NT2/D1 (cell line): ENCODE data around the gene OPN1MW3.

Experiments used
- DNase-seq: peaks from one replicate; pipeline ENCODE4 v3.0.0-alpha.2; 2011; ENCODE audit warnings: low read depth, low spot score
- H3K27me3 ChIP-seq: 2 replicates; pipeline ENCODE4 v1.6.0; 2011; ENCODE audit warnings: mild to moderate bottlenecking; ENCODE audit not compliant: insufficient read length, insufficient read depth
- H3K36me3 ChIP-seq: 2 replicates; pipeline ENCODE4 v1.6.1; 2011; ENCODE audit warnings: mild to moderate bottlenecking, low read length, mixed read lengths; ENCODE audit not compliant: insufficient read depth, insufficient read length
- H3K4me1 ChIP-seq: 2 replicates; pipeline ENCODE4 v1.5.1; 2011; ENCODE audit not compliant: insufficient read depth, insufficient read length
- H3K4me3 ChIP-seq: 2 replicates; pipeline ENCODE4 v1.5.1; 2011; ENCODE audit warnings: low read depth; ENCODE audit not compliant: insufficient read length
- H3K9ac ChIP-seq: 2 replicates; pipeline ENCODE4 v1.6.0; 2011; ENCODE audit warnings: low read depth; ENCODE audit not compliant: insufficient read length
- H3K9me3 ChIP-seq: 2 replicates; pipeline ENCODE4 v1.5.1; 2011; ENCODE audit warnings: mild to moderate bottlenecking, low read length; ENCODE audit not compliant: insufficient read depth
- SUZ12 ChIP-seq: IDR thresholded peaks from 2 replicates; pipeline ENCODE4 v1.6.1; 2011; ENCODE audit not compliant: insufficient read length, insufficient read depth; ENCODE audit errors: extremely low read depth
- YY1 ChIP-seq: IDR thresholded peaks from 2 replicates; pipeline ENCODE4 v1.6.1; 2011; ENCODE audit not compliant: insufficient read length, insufficient read depth
- ZNF274 ChIP-seq: IDR thresholded peaks from 2 replicates; pipeline ENCODE4 v1.6.1; 2011; ENCODE audit warnings: mild to moderate bottlenecking, low read depth, low read length

OPN1MW3 gene

DNA sequence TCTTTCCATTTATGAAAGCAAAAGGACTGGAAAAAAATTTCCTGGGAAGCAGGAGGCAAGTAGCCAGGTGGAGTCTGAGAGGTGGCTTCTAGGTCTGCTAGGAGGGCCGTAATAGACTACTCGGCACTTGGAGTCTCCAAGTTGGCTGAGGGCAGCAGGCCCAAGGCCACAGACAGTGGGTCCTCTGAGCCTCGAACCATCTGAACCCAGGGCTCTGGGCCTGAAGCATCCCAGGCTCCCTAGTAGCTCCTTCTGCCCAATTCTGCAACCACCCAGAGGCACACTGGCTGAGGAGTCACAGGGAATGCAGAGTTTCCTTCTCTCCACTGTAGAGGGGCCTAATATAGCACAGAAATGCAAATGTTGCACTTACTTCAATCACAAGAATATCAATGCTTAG is 58.0 kb downstream of the OPN1MW3 start:
- no peak for DNase-seq
- Histone ChIP-seq H3K27me3 (peaks cover 1% of the 10 kb centered on the region), H3K9me3 (no peaks in the 10 kb centered on the region), H3K36me3 (no peaks in the 10 kb centered on the region), H3K9ac (no peak overlapping the region), H3K4me3 (no peak overlapping the region), H3K4me1 (no peaks in the 10 kb centered on the region)
- TF ChIP-seq ZNF274 (no peak), YY1 (no peak), SUZ12 (no peak)

DNA sequence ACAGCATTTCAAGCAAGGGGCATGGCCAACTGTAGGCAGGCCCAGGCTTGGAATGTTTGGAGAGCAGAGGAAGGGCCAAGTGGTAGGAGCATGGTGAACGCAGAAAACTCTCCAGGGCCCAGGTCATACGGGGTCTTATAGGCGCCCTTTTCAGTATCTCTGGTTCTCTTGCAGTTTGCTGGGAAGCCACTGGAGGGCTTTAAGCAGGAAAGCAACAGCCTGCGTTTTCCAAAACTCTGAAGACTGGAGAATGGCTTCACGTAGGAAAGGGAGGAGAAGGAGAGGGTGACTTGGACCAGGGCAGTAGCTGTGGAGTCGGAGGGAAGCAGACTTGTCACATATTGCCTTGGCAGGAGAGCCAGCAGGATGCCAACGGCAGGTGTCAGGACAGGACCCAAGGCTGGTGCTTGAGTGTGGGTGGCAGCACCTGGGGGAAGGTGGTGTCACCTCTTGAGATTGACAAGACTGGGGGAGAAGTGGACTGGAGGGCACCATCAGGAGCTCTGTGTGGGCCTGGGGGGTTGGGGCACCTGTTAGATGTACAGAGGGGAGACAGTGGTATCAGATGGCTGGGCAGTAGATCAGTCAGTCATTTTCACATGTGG is 60.1 kb downstream of the OPN1MW3 start:
- Histone ChIP-seq H3K36me3 (no peaks in the 10 kb centered on the region), H3K9me3 (no peaks in the 10 kb centered on the region), H3K4me1 (no peaks in the 10 kb centered on the region), H3K27me3 (peaks cover 2% of the 10 kb centered on the region), H3K9ac (no peak overlapping the region), H3K4me3 (no peak overlapping the region)
- no peak for TF ChIP-seq ZNF274
- no peak for TF ChIP-seq SUZ12
- no peak for TF ChIP-seq YY1
- DNase-seq, result no peak

DNA sequence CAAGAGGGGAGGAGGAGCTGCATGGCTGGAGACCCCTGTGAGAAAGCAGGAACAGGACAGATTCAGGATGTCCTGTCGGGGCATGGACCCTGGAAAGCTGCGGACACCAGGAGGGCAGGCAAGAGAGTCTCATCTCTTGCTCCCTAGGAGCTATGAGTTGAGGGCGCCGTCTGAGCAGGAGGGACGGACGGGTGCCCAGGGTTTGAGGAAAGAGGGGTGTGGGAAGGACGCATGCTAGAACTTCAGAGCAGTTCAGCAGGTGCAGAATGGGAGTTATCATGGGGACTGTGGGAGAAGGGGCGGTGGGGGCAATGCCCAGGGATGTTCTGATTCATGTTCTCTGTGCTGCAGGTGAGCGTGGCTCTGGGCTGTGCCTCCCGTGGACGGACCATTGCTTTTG is 63.0 kb downstream of the OPN1MW3 start:
- DNase-seq, result no peak
- H3K27me3 ChIP-seq, result peaks cover 2% of the 10 kb centered on the region

More for the DNA sequence above, 63.0 kb downstream of the OPN1MW3 start:
- no peak for TF ChIP-seq ZNF274
- no peak for TF ChIP-seq YY1
- TF ChIP-seq SUZ12, result no peak
- Histone ChIP-seq H3K4me3 (no peak overlapping the region), H3K9me3 (no peaks in the 10 kb centered on the region), H3K4me1 (no peaks in the 10 kb centered on the region), H3K9ac (no peak overlapping the region), H3K36me3 (no peaks in the 10 kb centered on the region)
